ENCODE measurements around the gene JMJD1C.

The JMJD1C gene

GRCh38 chr10:63474488-63474887, 8.7 kb upstream of the JMJD1C start:
- Histone ChIP-seq H3K9ac (ENCODE audit: low read depth, low read length, poor library complexity, severe bottlenecking) (no peak overlapping the region), H3K4me3 (ENCODE audit: low read length, poor library complexity, severe bottlenecking) (no peak overlapping the region), H3K79me2 (ENCODE audit: insufficient read depth, low read length) (peaks cover 77% of the 10 kb centered on the region), H3K9me3 (ENCODE audit: insufficient read depth, low read depth, low read length) (no peaks in the 10 kb centered on the region), H3K4me2 (ENCODE audit: low read depth, low read length, poor library complexity, severe bottlenecking) (no peak overlapping the region), H4K20me1 (ENCODE audit: insufficient read depth, low read length, poor library complexity, severe bottlenecking) (peaks cover 28% of the 10 kb centered on the region), H3K9me2 (replicated peaks; ENCODE audit: low read depth, low read length) (no peaks in the 10 kb centered on the region), H3K27me3 (ENCODE audit: insufficient read depth, low read length, poor library complexity, severe bottlenecking) (no peaks in the 10 kb centered on the region), H3F3A (ENCODE audit: low read depth) (no peaks in the 10 kb centered on the region), H3K4me1 (ENCODE audit: insufficient read depth, low read length, poor library complexity, severe bottlenecking) (no peaks in the 10 kb centered on the region), H2AFZ (ENCODE audit: low read length) (no peak overlapping the region), H3K36me3 (ENCODE audit: insufficient read depth, low read length) (no peaks in the 10 kb centered on the region)
- no peak for TF ChIP-seq EZH2phosphoT487 (IDR thresholded peaks at IDR 0.05; ENCODE audit: borderline replicate concordance)
- TF ChIP-seq CTCF (conservative IDR thresholded peaks at IDR 0.05; ENCODE audit: low read length) = no peak

GRCh38 chr10:63470928-63471327, 5.2 kb upstream of the JMJD1C start:
- no peak overlapping the region for H2AFZ ChIP-seq (ENCODE audit: low read length)
- H3K27me3 ChIP-seq (ENCODE audit: insufficient read depth, low read length, poor library complexity, severe bottlenecking) = no peaks in the 10 kb centered on the region
- H3F3A ChIP-seq (ENCODE audit: low read depth) = no peaks in the 10 kb centered on the region
- TF ChIP-seq CTCF (conservative IDR thresholded peaks at IDR 0.05; ENCODE audit: low read length) (no peak), EZH2phosphoT487 (IDR thresholded peaks at IDR 0.05; ENCODE audit: borderline replicate concordance) (no peak)
- no peak overlapping the region for H3K4me3 ChIP-seq (ENCODE audit: low read length, poor library complexity, severe bottlenecking)
- H3K9ac ChIP-seq (ENCODE audit: low read depth, low read length, poor library complexity, severe bottlenecking) = no peak overlapping the region
- no peak overlapping the region for H3K4me2 ChIP-seq (ENCODE audit: low read depth, low read length, poor library complexity, severe bottlenecking)
- H3K9me2 ChIP-seq (replicated peaks; ENCODE audit: low read depth, low read length) = no peaks in the 10 kb centered on the region
- no peaks in the 10 kb centered on the region for H3K9me3 ChIP-seq (ENCODE audit: insufficient read depth, low read depth, low read length)
- peaks cover 24% of the 10 kb centered on the region for H4K20me1 ChIP-seq (ENCODE audit: insufficient read depth, low read length, poor library complexity, severe bottlenecking)
- peaks cover 10% of the 10 kb centered on the region for H3K4me1 ChIP-seq (ENCODE audit: insufficient read depth, low read length, poor library complexity, severe bottlenecking)
- H3K79me2 ChIP-seq (ENCODE audit: insufficient read depth, low read length) = peaks cover 79% of the 10 kb centered on the region
- H3K36me3 ChIP-seq (ENCODE audit: insufficient read depth, low read length) = no peaks in the 10 kb centered on the region

- TF ChIP-seq EZH2phosphoT487 (IDR thresholded peaks at IDR 0.05; ENCODE audit: borderline replicate concordance) = no peak
Measured at GRCh38 chr10:63468947-63469346, 3.2 kb upstream of the JMJD1C start.

GRCh38 chr10:63467841-63468240, 2.1 kb upstream of the JMJD1C start:
- no peaks in the 10 kb centered on the region for H3F3A ChIP-seq (ENCODE audit: low read depth)
- peaks cover 44% of the 10 kb centered on the region for H4K20me1 ChIP-seq (ENCODE audit: insufficient read depth, low read length, poor library complexity, severe bottlenecking)
- H3K36me3 ChIP-seq (ENCODE audit: insufficient read depth, low read length) = no peaks in the 10 kb centered on the region
- H3K4me3 ChIP-seq (ENCODE audit: low read length, poor library complexity, severe bottlenecking) = no peak overlapping the region
- no peak overlapping the region for H3K9ac ChIP-seq (ENCODE audit: low read depth, low read length, poor library complexity, severe bottlenecking)
- H3K27me3 ChIP-seq (ENCODE audit: insufficient read depth, low read length, poor library complexity, severe bottlenecking) = no peaks in the 10 kb centered on the region
- no peaks in the 10 kb centered on the region for H3K9me2 ChIP-seq (replicated peaks; ENCODE audit: low read depth, low read length)
- H3K79me2 ChIP-seq (ENCODE audit: insufficient read depth, low read length) = peaks cover 79% of the 10 kb centered on the region
- H3K9me3 ChIP-seq (ENCODE audit: insufficient read depth, low read depth, low read length) = no peaks in the 10 kb centered on the region
- H2AFZ ChIP-seq (ENCODE audit: low read length) = no peak overlapping the region
- H3K4me2 ChIP-seq (ENCODE audit: low read depth, low read length, poor library complexity, severe bottlenecking) = no peak overlapping the region
- TF ChIP-seq CTCF (conservative IDR thresholded peaks at IDR 0.05; ENCODE audit: low read length) = no peak
- no peak for TF ChIP-seq EZH2phosphoT487 (IDR thresholded peaks at IDR 0.05; ENCODE audit: borderline replicate concordance)
- peaks cover 21% of the 10 kb centered on the region for H3K4me1 ChIP-seq (ENCODE audit: insufficient read depth, low read length, poor library complexity, severe bottlenecking)

More at GRCh38 chr10:63468947-63469346, 3.2 kb upstream of the JMJD1C start:
- Histone ChIP-seq H2AFZ (ENCODE audit: low read length) (no peak overlapping the region), H4K20me1 (ENCODE audit: insufficient read depth, low read length, poor library complexity, severe bottlenecking) (peaks cover 40% of the 10 kb centered on the region), H3K79me2 (ENCODE audit: insufficient read depth, low read length) (peaks cover 78% of the 10 kb centered on the region), H3K9me3 (ENCODE audit: insufficient read depth, low read depth, low read length) (no peaks in the 10 kb centered on the region), H3K9me2 (replicated peaks; ENCODE audit: low read depth, low read length) (no peaks in the 10 kb centered on the region), H3K27me3 (ENCODE audit: insufficient read depth, low read length, poor library complexity, severe bottlenecking) (no peaks in the 10 kb centered on the region), H3F3A (ENCODE audit: low read depth) (no peaks in the 10 kb centered on the region), H3K4me2 (ENCODE audit: low read depth, low read length, poor library complexity, severe bottlenecking) (no peak overlapping the region), H3K4me3 (ENCODE audit: low read length, poor library complexity, severe bottlenecking) (no peak overlapping the region), H3K4me1 (ENCODE audit: insufficient read depth, low read length, poor library complexity, severe bottlenecking) (peaks cover 20% of the 10 kb centered on the region), H3K36me3 (ENCODE audit: insufficient read depth, low read length) (no peaks in the 10 kb centered on the region), H3K9ac (ENCODE audit: low read depth, low read length, poor library complexity, severe bottlenecking) (no peak overlapping the region)

Measured in Loucy (cell line).